H9 (cell line): ENCODE measurements around the gene PGGHG. TPM values are rescaled to one million over a fixed set of nuclear protein-coding genes. Genes with fewer than 3 reads are reported as not detected.

Source experiments
- DNase-seq: peaks from one replicate; pipeline ENCODE4 v3.0.0-alpha.2; 2017
- H2AFZ ChIP-seq: one replicate; pipeline ENCODE4 v1.6.1; 2013; ENCODE audit warnings: mild to moderate bottlenecking, low read length, control low read depth, moderate library complexity
- H2AK5ac ChIP-seq: 2 replicates; pipeline ENCODE4 v1.6.1; 2013; ENCODE audit warnings: low read length, control low read depth, mixed read lengths; ENCODE audit not compliant: insufficient read length
- H2BK120ac ChIP-seq: one replicate; pipeline ENCODE4 v1.6.1; 2013; ENCODE audit warnings: low read depth, mild to moderate bottlenecking, low read length, control low read depth, inconsistent platforms; ENCODE audit not compliant: poor library complexity, severe bottlenecking
- H2BK12ac ChIP-seq: 2 replicates; pipeline ENCODE4 v1.6.1; 2013; ENCODE audit warnings: low read length, control low read depth, mixed read lengths, low read depth; ENCODE audit not compliant: insufficient read length
- H2BK15ac ChIP-seq: 2 replicates; pipeline ENCODE4 v1.6.1; 2013; ENCODE audit warnings: low read depth, low read length, control low read depth
- H2BK20ac ChIP-seq: one replicate; pipeline ENCODE4 v1.6.1; 2013; ENCODE audit warnings: low read depth, mild to moderate bottlenecking, low read length, control low read depth, inconsistent platforms; ENCODE audit not compliant: poor library complexity, severe bottlenecking
- H2BK5ac ChIP-seq: 2 replicates; pipeline ENCODE4 v1.6.1; 2013; ENCODE audit warnings: low read length, control low read depth, mixed read lengths; ENCODE audit not compliant: insufficient read length
- H3K14ac ChIP-seq: 2 replicates; pipeline ENCODE4 v1.6.1; 2013; ENCODE audit warnings: low read length, control low read depth; ENCODE audit not compliant: insufficient read depth
- H3K18ac ChIP-seq: 2 replicates; pipeline ENCODE4 v1.6.1; 2013; ENCODE audit warnings: low read depth, mild to moderate bottlenecking, mixed read lengths, low read length, control low read depth; ENCODE audit not compliant: insufficient read length
- H3K23ac ChIP-seq: 2 replicates; pipeline ENCODE4 v1.6.1; 2013; ENCODE audit warnings: low read length, control low read depth, mixed read lengths, low read depth; ENCODE audit not compliant: insufficient read length
- H3K23me2 ChIP-seq: 2 replicates; pipeline ENCODE4 v1.6.1; 2013; ENCODE audit warnings: low read depth, mild to moderate bottlenecking, mixed read lengths, low read length, control low read depth; ENCODE audit not compliant: insufficient read length, poor library complexity, severe bottlenecking
- H3K27ac ChIP-seq: 2 replicates; pipeline ENCODE4 v1.5.1; 2013; ENCODE audit warnings: low read length, control low read depth, mixed read lengths, low read depth; ENCODE audit not compliant: insufficient read length
- H3K27me3 ChIP-seq: 2 replicates; pipeline ENCODE4 v1.6.1; 2013; ENCODE audit warnings: low read length, control low read depth, inconsistent platforms; ENCODE audit not compliant: insufficient read depth
- H3K4ac ChIP-seq: 2 replicates; pipeline ENCODE4 v1.6.1; 2013; ENCODE audit warnings: low read depth, mild to moderate bottlenecking, control low read depth, inconsistent platforms, low read length, moderate library complexity
- H3K4me1 ChIP-seq: 2 replicates; pipeline ENCODE4 v1.6.1; 2013; ENCODE audit warnings: low read length, control low read depth, inconsistent platforms; ENCODE audit not compliant: insufficient read depth
- H3K4me2 ChIP-seq: 2 replicates; pipeline ENCODE4 v1.6.1; 2013; ENCODE audit warnings: low read length, control low read depth, mixed read lengths; ENCODE audit not compliant: insufficient read length, insufficient read depth
- H3K56ac ChIP-seq: 2 replicates; pipeline ENCODE4 v1.6.1; 2013; ENCODE audit warnings: low read depth, mild to moderate bottlenecking, mixed read lengths, low read length, control low read depth; ENCODE audit not compliant: insufficient read length
- H3K79me1 ChIP-seq: 2 replicates; pipeline ENCODE4 v1.6.1; 2013; ENCODE audit warnings: low read depth, mild to moderate bottlenecking, moderate library complexity, low read length, control low read depth, inconsistent platforms; ENCODE audit not compliant: insufficient read depth, poor library complexity, severe bottlenecking
- H3K79me2 ChIP-seq: 2 replicates; pipeline ENCODE4 v1.6.1; 2013; ENCODE audit warnings: low read length, control low read depth, inconsistent platforms; ENCODE audit not compliant: insufficient read depth
- H3K9ac ChIP-seq: 2 replicates; pipeline ENCODE4 v1.6.1; 2013; ENCODE audit warnings: low read length, control low read depth, mixed read lengths; ENCODE audit not compliant: insufficient read length; ENCODE audit errors: extremely low read depth
- H3K9me3 ChIP-seq: one replicate; pipeline ENCODE4 v1.6.1; 2013; ENCODE audit warnings: low read depth, low read length, inconsistent platforms; ENCODE audit not compliant: control insufficient read depth
- H3T11ph ChIP-seq: one replicate; pipeline ENCODE4 v1.6.1; 2013; ENCODE audit warnings: mild to moderate bottlenecking, low read length, control low read depth, inconsistent platforms
- H4K20me1 ChIP-seq: one replicate; pipeline ENCODE4 v1.6.1; 2013; ENCODE audit not compliant: control insufficient read depth, insufficient read length, insufficient read depth
- H4K5ac ChIP-seq: 2 replicates; pipeline ENCODE4 v1.6.1; 2013; ENCODE audit warnings: low read depth, mild to moderate bottlenecking, mixed read lengths, low read length, control low read depth; ENCODE audit not compliant: insufficient read length
- H4K8ac ChIP-seq: replicated peaks from 2 replicates; pipeline ENCODE4 v1.6.1; 2013; ENCODE audit warnings: low read length, control low read depth, mixed read lengths, low read depth; ENCODE audit not compliant: insufficient read length
- H4K91ac ChIP-seq: 2 replicates; pipeline ENCODE4 v1.6.1; 2013; ENCODE audit warnings: low read depth, mild to moderate bottlenecking, moderate library complexity, mixed read lengths, low read length, control low read depth; ENCODE audit not compliant: insufficient read length
- H3K27ac Mint-ChIP-seq, 3 experiments: 2 replicates in 2 of 3; 3 replicates in 1 of 3; pipeline ENCODE4 v1.8.0; 2020 to 2021; ENCODE audit warnings: mixed read lengths in 3 of 3, mild to moderate bottlenecking in 1 of 3, moderate library complexity in 1 of 3
- H3K27me3 Mint-ChIP-seq: 2 replicates; pipeline ENCODE4 v1.8.0; 2021; ENCODE audit warnings: low read depth, mild to moderate bottlenecking, moderate library complexity, mixed read lengths
- H3K36me3 Mint-ChIP-seq, 3 experiments: 2 replicates in 2 of 3; 3 replicates in 1 of 3; pipeline ENCODE4 v1.8.0; 2020 to 2021; ENCODE audit warnings: low read depth in 3 of 3, mixed read lengths in 3 of 3; ENCODE audit not compliant: insufficient read depth in 1 of 3
- H3K4me1 Mint-ChIP-seq, 2 experiments: 2 replicates each; pipeline ENCODE4 v1.8.0; 2020; ENCODE audit warnings: mixed read lengths in 2 of 2
- H3K4me3 Mint-ChIP-seq, 2 experiments: 2 replicates in 1 of 2; 3 replicates in 1 of 2; pipeline ENCODE4 v1.8.0; 2020 to 2021; ENCODE audit warnings: mild to moderate bottlenecking in 2 of 2, mixed read lengths in 2 of 2, moderate library complexity in 1 of 2
- H3K9me3 Mint-ChIP-seq, 2 experiments: 2 replicates in 1 of 2; 3 replicates in 1 of 2; pipeline ENCODE4 v1.8.0; 2020; ENCODE audit warnings: mild to moderate bottlenecking in 2 of 2, mixed read lengths in 2 of 2, moderate library complexity in 1 of 2
- CTCF ChIP-seq: fragments of 200-600 bp; sonication (generic); conservative IDR thresholded peaks from 3 replicates; pipeline ENCODE4 v1.8.0; 2021; ENCODE audit warnings: antibody characterized with exemption, mild to moderate bottlenecking
- WGBS: extraction: QIAGEN DNeasy Blood & Tissue Kit; methylation state at CpG from one replicate; pipeline ENCODE4 v1.1.7; 2013; ENCODE audit warnings: missing lambda C conversion rate, low lambda C conversion rate, mixed read lengths; ENCODE audit not compliant: insufficient read length; ENCODE audit errors: extremely low coverage; 5-methylcytosine and 5-hydroxymethylcytosine counted together
- total RNA-seq: library from RNA; stranded (reverse); gene quantifications from 2 replicates; pipeline ENCODE4 v1.2.1, GENCODE V29; 2021

The PGGHG gene
- total RNA-seq, 1 experiment from 2014 or later, result 58.3 TPM

- H3K79me2 ChIP-seq, result no peaks in the 10 kb centered on the region
- no CpG with 5 or more reads among the region's 3 CpGs for WGBS
Observed at GRCh38 chr11:255176-255575, 33.8 kb upstream of the PGGHG start.

More at GRCh38 chr11:255176-255575, 33.8 kb upstream of the PGGHG start:
- Histone ChIP-seq H4K5ac (no peak overlapping the region), H2AFZ (no peak overlapping the region), H2BK120ac (no peak overlapping the region), H4K20me1 (no peaks in the 10 kb centered on the region), H3K23me2 (no peaks in the 10 kb centered on the region), H3K56ac (no peak overlapping the region), H2BK12ac (no peak overlapping the region), H3K14ac (no peak overlapping the region), H3K4me1 (no peaks in the 10 kb centered on the region), H2BK5ac (no peak overlapping the region), H4K91ac (no peak overlapping the region), H3K27ac (no peak overlapping the region), H3K9ac (no peak overlapping the region), H3K79me1 (no peaks in the 10 kb centered on the region), H3T11ph (no peak overlapping the region), H3K4me2 (no peak overlapping the region), H2AK5ac (no peak overlapping the region), H3K9me3 (no peaks in the 10 kb centered on the region), H3K23ac (no peak overlapping the region), H3K4ac (no peak overlapping the region), H2BK15ac (no peak overlapping the region), H4K8ac (no peak overlapping the region), H3K27me3 (no peaks in the 10 kb centered on the region), H3K18ac (no peak overlapping the region), H2BK20ac (no peak overlapping the region)
- no peaks in the 10 kb centered on the region; the same call in 1 of the 2 replicates for H3K27me3 Mint-ChIP-seq
- TF ChIP-seq CTCF, result no peak
- peaks cover 0 to 5% of the 10 kb centered on the region in 2 experiments; a peak in 2 of 4 replicates for H3K4me1 Mint-ChIP-seq
- no peak overlapping the region for H3K4me3 Mint-ChIP-seq
- H3K36me3 Mint-ChIP-seq, result peaks cover 22 to 33% (median 26%) of the 10 kb centered on the region in 3 experiments
- no peak overlapping the region for H3K27ac Mint-ChIP-seq
- no peaks in the 10 kb centered on the region; a peak in 1 of 5 replicates for H3K9me3 Mint-ChIP-seq
- no peak for DNase-seq
